ENCODE results near the gene SLC11A2.

DNA sequence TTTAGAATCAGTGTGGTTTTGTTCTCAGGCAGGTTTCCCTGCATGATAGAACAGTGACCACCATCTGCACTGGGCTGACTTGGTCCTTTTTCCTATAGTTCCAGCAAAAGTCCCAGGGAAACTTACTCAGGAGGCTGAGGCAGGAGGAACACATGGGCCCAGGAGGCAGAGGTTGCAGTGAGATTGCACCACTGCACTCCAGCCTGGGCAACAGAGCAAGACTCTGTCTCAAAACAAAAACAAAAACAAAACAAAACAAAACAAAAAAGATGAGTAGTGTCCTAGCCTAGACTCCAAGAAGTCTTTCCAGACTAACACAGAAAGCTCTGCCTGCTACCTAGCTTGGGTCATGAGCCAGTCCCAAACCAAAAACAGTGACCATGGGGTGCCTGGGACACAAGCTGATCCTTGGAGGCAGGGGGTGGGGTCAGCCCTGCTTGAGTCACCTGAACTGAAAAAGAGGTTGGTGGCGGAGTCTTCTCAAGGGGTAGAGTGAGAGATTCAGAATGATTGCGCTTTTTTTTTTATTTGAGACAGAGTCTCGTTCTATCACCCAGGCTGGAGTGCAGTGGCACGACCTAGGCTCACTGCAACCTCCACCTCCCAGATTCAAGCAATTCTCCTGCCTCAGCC is 7.4 kb upstream of the SLC11A2 start:
- TF ChIP-seq, protein P1, sequence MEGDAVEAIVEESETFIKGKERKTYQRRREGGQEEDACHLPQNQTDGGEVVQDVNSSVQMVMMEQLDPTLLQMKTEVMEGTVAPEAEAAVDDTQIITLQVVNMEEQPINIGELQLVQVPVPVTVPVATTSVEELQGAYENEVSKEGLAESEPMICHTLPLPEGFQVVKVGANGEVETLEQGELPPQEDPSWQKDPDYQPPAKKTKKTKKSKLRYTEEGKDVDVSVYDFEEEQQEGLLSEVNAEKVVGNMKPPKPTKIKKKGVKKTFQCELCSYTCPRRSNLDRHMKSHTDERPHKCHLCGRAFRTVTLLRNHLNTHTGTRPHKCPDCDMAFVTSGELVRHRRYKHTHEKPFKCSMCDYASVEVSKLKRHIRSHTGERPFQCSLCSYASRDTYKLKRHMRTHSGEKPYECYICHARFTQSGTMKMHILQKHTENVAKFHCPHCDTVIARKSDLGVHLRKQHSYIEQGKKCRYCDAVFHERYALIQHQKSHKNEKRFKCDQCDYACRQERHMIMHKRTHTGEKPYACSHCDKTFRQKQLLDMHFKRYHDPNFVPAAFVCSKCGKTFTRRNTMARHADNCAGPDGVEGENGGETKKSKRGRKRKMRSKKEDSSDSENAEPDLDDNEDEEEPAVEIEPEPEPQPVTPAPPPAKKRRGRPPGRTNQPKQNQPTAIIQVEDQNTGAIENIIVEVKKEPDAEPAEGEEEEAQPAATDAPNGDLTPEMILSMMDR (IDR thresholded peaks at IDR 0.05; ENCODE audit: low read depth, low read length, poor library complexity, severe bottlenecking): no peak
- TF ChIP-seq EZH2phosphoT487 (IDR thresholded peaks at IDR 0.05; ENCODE audit: borderline replicate concordance, low read length): no peak
